GM21381 (cell line): Measurements from ENCODE around the gene MYL12A.

ENCODE experiments used
- ATAC-seq: cut with Tn5 transposase; IDR thresholded peaks from one replicate; pipeline ENCODE4 v1.9.1; 2021; ENCODE audit warnings: mild to moderate bottlenecking, moderate library complexity; ENCODE audit not compliant: unreplicated experiment

Gene MYL12A

GRCh38 chr18:3281456-3282400, 34.1 kb downstream of the MYL12A start:
- ATAC-seq = no peak

GRCh38 chr18:3283253-3283863, 35.8 kb downstream of the MYL12A start:
- no peak for ATAC-seq

GRCh38 chr18:3283908-3284307, 36.3 kb downstream of the MYL12A start:
- ATAC-seq = no peak

- ATAC-seq = no peak
These were observed 36.9 kb downstream of the MYL12A start for GRCh38 chr18:3284501-3284900.

GRCh38 chr18:3286159-3286558, 38.6 kb downstream of the MYL12A start:
- no peak for ATAC-seq

- no peak for ATAC-seq
These were observed 45.8 kb downstream of the MYL12A start for GRCh38 chr18:3293196-3293951.

GRCh38 chr18:3294435-3295080, 47.0 kb downstream of the MYL12A start:
- no peak for ATAC-seq

- ATAC-seq = peak; percentile 99
These were observed 49.7 kb downstream of the MYL12A start for GRCh38 chr18:3297025-3297984.

GRCh38 chr18:3304832-3305231, 57.2 kb downstream of the MYL12A start:
- no peak for ATAC-seq

- ATAC-seq = no peak
These were observed 57.8 kb downstream of the MYL12A start for GRCh38 chr18:3305354-3305762.
